HCT116 (cell line): Measurements from ENCODE around the gene ARMH3.

ENCODE experiments used
- EGR1 ChIP-seq: IDR thresholded peaks from 2 replicates; pipeline ENCODE4 v1.6.1; 2012; ENCODE audit warnings: low read depth
- EZH2 ChIP-seq: fragments of 200-600 bp; sonication (generic); IDR thresholded peaks from 2 replicates; pipeline ENCODE4 v1.6.1; 2017; ENCODE audit warnings: antibody characterized with exemption, mixed run types
- EZH2phosphoT487 ChIP-seq: fragments of 200-600 bp; IDR thresholded peaks from 2 replicates; pipeline ENCODE4 v1.6.1; 2018; ENCODE audit warnings: antibody characterized with exemption, borderline replicate concordance
- POLR2A ChIP-seq: IDR thresholded peaks from 2 replicates; pipeline ENCODE4 v1.7.0; 2011; ENCODE audit warnings: borderline replicate concordance; ENCODE audit not compliant: insufficient read depth, insufficient read length; ENCODE audit errors: extremely low read depth
- POLR2AphosphoS5 ChIP-seq: IDR thresholded peaks from 2 replicates; pipeline ENCODE4 v1.6.1; 2011; ENCODE audit warnings: mild to moderate bottlenecking, low read depth, low read length, moderate library complexity
- SP1 ChIP-seq: IDR thresholded peaks from 2 replicates; pipeline ENCODE4 v1.6.1; 2012; ENCODE audit warnings: low read depth
- SRF ChIP-seq: IDR thresholded peaks from 2 replicates; pipeline ENCODE4 v1.6.1; 2012; ENCODE audit warnings: low read depth
- ZNF274 ChIP-seq: fragments of 200-500 bp; sonication (Bioruptor generic); IDR thresholded peaks from 2 replicates; pipeline ENCODE4 v1.6.1; 2014; ENCODE audit warnings: mild to moderate bottlenecking, low read depth, low read length, inconsistent platforms
- TF ChIP-seq, protein P1 (sequence below): IDR thresholded peaks from 2 replicates; pipeline ENCODE4 v1.6.1; 2012; ENCODE audit warnings: low read depth
- TF ChIP-seq, protein P2 (sequence below), 3 experiments: fragments of 200-600 bp in 1 of 3; sonication (generic) in 1 of 3; IDR thresholded peaks in 2 of 3; conservative IDR thresholded peaks in 1 of 3; 2 replicates each; pipeline ENCODE4 v1.5.1; 2012 to 2017; ENCODE audit warnings: low read depth in 2 of 3, low read length in 2 of 3, antibody characterized with exemption in 1 of 3, borderline replicate concordance in 1 of 3, control low read depth in 1 of 3, mild to moderate bottlenecking in 1 of 3, mixed read lengths in 1 of 3, mixed run types in 1 of 3, moderate library complexity in 1 of 3; ENCODE audit not compliant: insufficient read depth in 1 of 3
- TF ChIP-seq, protein P3 (sequence below): IDR thresholded peaks from 2 replicates; pipeline ENCODE4 v1.6.1; 2012
- TF ChIP-seq, protein P4 (sequence below): IDR thresholded peaks from 2 replicates; pipeline ENCODE4 v1.6.1; 2012

DNA sequence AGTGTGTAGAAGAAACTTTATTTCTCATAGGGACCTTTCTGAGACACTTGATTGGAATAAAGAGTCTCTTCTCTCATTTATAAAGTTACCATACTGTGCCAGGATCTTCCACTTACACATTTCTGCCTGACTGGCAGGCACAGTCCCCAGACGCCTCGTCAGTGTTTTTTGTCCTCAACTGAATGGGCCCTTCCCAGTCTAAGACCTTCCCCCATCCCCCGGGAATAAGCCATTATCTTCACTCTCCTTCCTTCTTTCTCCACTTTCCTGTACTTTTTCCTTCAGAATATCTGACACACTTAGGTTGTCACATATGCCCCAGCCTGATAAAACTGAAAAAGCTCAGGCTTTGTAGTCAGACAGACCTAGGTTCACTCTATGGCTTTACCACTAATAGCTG lies 177.1 kb downstream of the ARMH3 start:
- TF ChIP-seq, protein P1, sequence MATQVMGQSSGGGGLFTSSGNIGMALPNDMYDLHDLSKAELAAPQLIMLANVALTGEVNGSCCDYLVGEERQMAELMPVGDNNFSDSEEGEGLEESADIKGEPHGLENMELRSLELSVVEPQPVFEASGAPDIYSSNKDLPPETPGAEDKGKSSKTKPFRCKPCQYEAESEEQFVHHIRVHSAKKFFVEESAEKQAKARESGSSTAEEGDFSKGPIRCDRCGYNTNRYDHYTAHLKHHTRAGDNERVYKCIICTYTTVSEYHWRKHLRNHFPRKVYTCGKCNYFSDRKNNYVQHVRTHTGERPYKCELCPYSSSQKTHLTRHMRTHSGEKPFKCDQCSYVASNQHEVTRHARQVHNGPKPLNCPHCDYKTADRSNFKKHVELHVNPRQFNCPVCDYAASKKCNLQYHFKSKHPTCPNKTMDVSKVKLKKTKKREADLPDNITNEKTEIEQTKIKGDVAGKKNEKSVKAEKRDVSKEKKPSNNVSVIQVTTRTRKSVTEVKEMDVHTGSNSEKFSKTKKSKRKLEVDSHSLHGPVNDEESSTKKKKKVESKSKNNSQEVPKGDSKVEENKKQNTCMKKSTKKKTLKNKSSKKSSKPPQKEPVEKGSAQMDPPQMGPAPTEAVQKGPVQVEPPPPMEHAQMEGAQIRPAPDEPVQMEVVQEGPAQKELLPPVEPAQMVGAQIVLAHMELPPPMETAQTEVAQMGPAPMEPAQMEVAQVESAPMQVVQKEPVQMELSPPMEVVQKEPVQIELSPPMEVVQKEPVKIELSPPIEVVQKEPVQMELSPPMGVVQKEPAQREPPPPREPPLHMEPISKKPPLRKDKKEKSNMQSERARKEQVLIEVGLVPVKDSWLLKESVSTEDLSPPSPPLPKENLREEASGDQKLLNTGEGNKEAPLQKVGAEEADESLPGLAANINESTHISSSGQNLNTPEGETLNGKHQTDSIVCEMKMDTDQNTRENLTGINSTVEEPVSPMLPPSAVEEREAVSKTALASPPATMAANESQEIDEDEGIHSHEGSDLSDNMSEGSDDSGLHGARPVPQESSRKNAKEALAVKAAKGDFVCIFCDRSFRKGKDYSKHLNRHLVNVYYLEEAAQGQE: no peak
- TF ChIP-seq, protein P2, sequence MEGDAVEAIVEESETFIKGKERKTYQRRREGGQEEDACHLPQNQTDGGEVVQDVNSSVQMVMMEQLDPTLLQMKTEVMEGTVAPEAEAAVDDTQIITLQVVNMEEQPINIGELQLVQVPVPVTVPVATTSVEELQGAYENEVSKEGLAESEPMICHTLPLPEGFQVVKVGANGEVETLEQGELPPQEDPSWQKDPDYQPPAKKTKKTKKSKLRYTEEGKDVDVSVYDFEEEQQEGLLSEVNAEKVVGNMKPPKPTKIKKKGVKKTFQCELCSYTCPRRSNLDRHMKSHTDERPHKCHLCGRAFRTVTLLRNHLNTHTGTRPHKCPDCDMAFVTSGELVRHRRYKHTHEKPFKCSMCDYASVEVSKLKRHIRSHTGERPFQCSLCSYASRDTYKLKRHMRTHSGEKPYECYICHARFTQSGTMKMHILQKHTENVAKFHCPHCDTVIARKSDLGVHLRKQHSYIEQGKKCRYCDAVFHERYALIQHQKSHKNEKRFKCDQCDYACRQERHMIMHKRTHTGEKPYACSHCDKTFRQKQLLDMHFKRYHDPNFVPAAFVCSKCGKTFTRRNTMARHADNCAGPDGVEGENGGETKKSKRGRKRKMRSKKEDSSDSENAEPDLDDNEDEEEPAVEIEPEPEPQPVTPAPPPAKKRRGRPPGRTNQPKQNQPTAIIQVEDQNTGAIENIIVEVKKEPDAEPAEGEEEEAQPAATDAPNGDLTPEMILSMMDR (IDR thresholded peaks at IDR 0.05 in 2 of 3, conservative IDR thresholded peaks at IDR 0.05 in 1 of 3; ENCODE audit: borderline replicate concordance in 1 of 3, insufficient read depth in 1 of 3, low read depth in 2 of 3, low read length in 2 of 3): no peak
- no peak for TF ChIP-seq POLR2AphosphoS5
- TF ChIP-seq ZNF274: no peak
- TF ChIP-seq, protein P3, sequence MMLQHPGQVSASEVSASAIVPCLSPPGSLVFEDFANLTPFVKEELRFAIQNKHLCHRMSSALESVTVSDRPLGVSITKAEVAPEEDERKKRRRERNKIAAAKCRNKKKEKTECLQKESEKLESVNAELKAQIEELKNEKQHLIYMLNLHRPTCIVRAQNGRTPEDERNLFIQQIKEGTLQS: no peak
- no peak for TF ChIP-seq EZH2
- no peak for TF ChIP-seq SRF
- no peak for TF ChIP-seq EGR1
- TF ChIP-seq SP1: no peak
- TF ChIP-seq, protein P4, sequence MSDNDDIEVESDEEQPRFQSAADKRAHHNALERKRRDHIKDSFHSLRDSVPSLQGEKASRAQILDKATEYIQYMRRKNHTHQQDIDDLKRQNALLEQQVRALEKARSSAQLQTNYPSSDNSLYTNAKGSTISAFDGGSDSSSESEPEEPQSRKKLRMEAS: no peak
- TF ChIP-seq POLR2A: no peak
- no peak for TF ChIP-seq EZH2phosphoT487
